ENCODE results near the gene TSPAN16.

TSPAN16 gene, protein sequence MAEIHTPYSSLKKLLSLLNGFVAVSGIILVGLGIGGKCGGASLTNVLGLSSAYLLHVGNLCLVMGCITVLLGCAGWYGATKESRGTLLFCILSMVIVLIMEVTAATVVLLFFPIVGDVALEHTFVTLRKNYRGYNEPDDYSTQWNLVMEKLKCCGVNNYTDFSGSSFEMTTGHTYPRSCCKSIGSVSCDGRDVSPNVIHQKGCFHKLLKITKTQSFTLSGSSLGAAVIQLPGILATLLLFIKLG

DNA sequence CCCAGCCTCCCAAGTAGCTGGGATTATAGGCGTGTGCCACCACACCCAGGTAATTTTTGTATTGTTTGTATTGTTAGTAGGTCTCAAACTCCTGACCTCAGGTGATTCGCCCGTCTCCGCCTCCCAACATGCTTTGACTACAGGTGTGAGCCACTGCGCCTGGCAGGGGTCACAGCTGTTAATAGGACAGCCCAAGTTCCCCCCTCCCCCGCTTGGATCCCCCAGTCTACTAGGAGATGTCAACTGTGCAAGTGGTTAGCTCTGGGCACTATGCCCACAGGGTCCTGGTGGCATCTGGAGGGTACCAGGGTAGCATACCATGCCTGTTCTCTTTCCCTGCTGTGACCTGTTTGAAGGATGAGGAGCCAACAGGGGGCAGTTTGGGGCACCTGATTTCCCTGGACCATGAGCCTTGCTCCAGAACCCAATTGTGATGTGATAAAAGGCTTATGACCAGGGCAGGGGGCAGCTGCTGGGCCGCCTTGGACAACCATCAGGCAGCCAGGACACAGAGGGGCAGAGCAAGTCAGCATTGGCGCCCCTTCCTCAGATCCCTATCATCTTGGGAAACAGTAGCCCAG lies at the start of gene TSPAN16:
TSS of gene TSPAN16 (plus strand) at position 496 of the 581 bp plus-strand sequence. CDS start 138 bp downstream, outside the sequence.
- DNase-seq (ENCODE audit: low read depth): no peak

DNA sequence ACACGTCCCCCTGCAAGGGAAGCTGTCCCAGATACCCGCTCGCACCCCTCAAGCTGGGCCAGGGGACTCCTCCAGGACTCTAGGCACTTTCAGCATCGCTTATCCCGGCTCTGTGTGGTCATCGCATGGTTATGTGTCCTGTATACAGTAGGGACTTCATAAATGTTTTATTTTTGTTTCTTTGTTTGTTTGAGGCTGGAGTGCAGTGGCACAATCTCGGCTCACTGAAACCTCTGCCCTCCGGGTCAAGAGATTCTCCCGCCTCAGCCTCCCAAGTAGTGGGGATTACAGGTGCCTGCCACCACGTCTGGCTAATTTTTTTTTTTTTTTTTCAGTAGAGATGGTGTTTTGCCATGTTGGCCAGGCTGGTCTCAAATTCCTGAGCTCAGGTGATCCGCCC lies 49.0 kb upstream of the TSPAN16 start:
- no peak for DNase-seq (ENCODE audit: low read depth)

DNA sequence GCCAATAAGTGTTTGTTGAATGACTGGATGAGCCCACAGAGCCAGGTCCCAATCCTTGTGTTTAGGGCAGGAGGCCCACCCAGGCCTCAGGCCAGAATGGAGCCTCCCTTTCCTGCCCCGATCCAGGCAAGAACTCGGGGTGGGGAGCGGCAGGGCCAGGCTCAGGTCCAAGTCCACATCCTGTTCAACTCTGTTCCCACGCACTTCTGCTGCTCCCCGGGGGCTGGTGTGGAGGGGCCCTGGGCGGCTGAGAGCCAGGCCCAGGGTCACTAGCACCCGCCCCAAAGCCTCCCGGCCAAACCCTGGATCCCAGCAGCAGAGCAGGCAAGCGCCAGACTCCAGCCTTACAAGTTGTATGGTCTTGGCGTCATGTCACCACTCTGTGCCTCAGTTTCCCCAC lies 48.6 kb upstream of the TSPAN16 start:
- DNase-seq (ENCODE audit: low read depth): no peak

DNA sequence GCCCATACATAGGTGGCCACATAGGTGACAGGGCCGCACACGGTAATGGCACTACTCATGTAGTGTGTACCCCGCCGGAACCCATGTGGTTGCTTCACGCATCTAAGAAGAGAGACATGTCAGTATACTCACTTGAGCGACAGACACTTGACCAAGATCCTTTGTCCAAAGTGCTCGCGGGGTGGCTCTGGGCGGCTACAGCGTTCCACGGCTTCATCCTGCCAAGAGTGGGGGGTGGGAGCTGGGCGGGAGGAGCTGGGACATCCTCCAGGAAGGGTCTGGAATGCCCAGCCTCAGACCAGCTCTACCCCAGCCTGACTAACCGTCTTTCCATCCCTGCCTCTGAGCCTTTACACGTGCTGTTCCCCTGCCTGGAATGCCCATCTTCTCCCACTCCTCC lies 48.0 kb upstream of the TSPAN16 start:
- no peak for DNase-seq (ENCODE audit: low read depth)

DNA sequence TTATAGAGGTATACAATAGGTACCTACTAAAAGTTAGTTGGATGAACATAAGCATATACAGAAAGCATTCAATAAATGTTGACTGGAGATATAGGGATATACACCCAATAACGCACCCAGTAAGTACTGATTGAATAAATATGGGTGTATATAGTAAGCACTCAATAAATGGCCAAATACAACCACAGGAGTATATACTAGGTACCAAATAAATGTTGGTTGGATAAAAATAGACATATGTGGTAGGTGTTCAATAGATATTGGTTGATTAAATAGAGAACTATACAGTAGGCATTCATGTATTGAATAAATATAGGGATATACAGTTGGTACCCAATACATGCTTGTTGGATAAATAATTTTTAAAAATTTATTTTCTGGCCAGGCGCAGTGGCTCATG lies 47.1 kb upstream of the TSPAN16 start:
- DNase-seq (ENCODE audit: low read depth): no peak

DNA sequence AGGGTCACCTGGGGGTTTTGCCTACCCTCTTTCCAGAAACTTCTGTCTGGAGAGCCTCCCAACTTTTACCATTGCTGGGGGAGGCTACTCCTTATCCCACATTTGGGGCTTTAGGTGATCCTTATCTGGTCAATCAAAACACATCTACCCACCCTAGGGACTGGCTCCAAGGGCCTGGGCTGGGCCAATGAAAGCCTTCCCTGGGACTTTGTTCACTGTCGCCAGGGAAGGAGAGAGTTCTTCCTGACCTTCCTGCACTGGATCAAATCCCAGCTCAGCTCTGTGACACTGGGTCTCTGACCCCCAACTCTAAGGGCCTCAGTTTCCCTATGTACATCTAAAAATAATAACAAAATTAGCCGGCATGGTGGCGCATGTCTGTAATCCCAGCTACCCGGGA lies 44.7 kb upstream of the TSPAN16 start:
- DNase-seq (ENCODE audit: low read depth): no peak

DNA sequence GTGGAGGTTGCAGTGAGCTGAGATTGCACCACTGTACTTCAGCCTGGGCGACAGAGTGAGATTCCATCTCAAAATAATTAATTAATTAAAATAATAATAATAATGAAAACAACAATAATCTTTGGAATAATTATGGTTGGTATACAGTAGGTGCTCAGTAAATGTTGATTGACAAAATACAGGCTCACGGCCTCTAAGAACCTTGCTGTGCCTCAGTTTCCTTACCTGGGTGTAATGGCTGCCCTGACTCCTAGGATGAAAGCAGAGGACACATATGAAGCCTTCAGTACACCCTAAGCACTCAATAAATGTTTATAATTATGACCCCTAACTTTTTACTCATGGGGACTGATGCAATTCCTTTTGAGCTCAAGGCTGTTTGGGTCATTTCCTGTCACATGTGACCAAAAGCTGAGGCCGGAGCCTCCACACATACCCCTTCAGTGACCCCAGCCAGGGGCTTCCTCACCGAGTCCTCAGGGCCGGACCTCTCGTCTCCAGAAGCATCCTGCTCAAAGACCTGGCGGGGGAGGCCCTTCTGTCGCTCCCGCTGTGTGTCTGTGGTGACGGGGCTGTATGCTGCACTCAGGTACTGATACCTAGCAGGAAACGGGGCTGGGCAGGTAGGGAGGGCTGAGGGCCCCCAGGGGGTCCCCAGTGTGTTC lies 44.2 kb upstream of the TSPAN16 start:
- DNase-seq (ENCODE audit: low read depth): no peak

DNA sequence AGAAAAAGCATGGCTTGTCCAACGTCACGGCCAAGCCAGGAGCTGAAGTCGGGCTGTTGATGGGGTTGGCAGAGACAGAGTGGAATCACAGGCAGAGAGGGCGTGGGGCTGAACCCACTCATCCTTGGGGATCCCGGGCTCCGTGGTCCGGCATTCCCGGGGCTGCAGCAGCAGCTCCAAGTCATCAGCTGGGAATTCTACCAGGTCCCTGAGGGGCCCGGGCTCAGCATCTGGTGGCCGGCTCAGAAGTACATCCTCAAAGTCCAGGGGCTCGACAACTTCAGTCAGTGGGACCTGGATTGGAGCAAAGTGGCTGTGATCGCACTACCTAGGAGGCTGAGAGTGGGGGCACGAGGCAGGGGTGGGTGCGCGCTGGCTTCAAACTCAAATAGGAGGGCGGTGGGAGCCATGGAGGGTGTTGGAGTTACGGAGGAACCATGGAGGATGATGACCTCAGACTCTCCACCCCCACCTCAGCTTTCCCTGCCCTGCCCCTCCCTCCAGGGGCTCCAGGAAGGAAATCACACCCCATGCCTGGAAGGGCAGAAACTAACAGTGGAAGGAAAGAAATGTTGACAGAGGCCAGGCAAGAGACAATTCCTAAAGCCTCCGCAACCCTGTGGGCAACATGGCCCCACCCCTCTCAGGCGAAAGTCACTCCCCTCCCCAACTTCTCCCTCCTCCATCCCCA lies 43.1 kb upstream of the TSPAN16 start:
- no peak for DNase-seq (ENCODE audit: low read depth)

DNA sequence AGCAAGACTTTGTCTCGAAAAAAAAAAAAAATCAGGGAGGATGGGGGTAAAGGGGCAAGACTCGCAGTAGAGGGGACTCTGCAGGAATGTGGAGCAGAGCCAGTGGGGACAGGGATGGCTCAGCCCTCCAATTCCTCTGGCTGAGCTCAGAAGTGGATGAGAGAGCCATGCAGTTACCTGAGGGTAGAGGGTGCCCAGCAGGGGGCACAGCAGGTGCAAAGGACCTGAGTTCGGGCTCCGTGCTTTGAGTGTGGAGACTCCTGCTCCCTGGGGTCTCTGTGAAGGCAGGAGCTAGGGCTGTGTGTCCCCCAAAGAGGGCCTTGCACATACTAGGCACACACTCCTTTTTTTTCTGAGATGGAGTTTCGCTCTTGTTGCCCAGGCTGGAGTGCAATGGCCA lies 41.3 kb upstream of the TSPAN16 start:
- no peak for DNase-seq (ENCODE audit: low read depth)

DNA sequence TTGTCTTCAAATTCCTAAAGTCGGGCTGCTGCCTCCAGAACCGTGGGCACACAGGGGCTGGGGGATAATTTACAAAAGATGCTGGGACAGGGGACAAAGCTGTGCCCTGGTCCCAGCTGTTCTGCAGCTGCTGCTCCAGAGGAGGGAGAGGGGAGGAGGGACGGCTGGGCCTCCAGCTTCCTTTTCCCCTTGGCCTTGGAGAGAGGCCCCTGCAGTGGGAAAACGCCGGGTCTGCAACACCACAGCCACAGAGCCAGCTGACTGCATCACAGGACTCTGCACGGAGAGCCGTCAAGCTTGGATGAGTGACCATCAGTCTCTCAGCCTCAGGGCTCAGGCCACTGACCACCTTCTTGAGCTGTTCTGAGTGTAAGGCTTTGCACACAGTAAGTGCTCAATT lies 39.8 kb upstream of the TSPAN16 start:
- no peak for DNase-seq (ENCODE audit: low read depth)

DNA sequence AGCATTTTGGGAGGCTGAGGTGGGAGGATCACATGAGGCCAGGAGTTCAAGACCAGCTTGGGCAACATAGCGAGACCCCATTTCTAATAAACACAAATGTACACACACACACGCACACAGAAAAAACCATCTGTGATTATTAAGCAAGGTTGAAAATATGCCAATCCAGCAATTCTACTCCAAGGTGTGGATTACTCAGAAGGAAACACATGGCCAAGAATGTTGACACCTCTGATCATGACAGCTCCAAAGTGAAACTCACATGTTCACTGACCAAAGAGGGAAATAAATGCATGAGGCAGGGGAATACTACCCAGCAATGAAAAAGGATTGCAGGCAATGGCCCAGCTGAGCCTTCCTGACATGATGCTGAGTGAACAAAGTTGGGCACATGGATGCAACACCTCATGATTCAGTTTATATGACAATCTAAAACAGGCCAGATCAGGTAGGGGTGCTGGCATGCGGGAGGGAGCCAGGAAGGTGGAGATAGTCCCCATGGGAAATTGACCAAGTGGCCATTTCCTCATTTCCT lies 38.0 kb upstream of the TSPAN16 start:
- no peak for DNase-seq (ENCODE audit: low read depth)

DNA sequence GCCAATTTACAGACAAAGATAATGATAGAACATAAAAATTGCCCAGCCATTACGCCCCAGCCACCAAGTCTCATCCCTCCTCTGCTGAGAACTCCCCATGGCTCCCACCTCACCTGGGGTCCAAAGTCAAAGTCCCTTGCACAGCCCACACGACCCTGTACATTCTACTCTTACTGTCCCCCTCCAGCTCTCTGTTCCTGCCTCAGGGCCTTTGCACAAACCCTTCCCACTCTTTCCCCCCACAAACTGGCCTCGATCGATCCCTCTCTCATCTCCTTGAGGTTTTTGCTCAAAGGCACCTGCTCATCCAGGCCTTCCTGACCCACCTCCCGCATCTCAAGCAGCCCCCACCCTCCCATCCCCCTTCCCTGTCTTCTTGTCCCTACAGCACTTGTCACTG lies 35.0 kb upstream of the TSPAN16 start:
- DNase-seq (ENCODE audit: low read depth): no peak

DNA sequence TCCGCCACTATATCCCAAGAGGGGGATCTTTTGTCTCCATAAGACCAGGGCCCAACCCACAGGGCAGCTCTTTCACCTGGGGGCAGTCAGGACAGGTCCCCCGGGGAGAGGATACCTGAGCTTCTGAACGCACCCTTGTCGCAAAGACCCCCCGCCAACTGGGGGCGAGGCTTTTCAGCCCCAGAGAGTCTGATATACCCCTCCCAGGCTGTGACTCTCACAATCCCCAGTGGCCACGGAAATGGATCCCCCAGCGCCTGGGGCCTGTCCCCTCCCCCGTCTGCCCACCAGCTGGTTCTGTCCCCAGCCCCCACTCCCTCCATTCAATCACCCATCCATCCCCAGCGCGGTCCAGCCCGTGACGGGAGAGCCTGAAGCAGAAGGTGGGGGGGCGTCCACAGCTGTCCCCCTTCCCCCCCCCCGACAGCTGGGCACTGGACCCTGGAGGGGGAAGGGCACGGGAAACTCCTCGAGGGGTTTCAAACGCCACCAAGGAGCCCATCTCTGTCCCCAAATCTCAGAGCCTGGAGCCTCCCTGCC lies 34.5 kb upstream of the TSPAN16 start:
- DNase-seq (ENCODE audit: low read depth): no peak

DNA sequence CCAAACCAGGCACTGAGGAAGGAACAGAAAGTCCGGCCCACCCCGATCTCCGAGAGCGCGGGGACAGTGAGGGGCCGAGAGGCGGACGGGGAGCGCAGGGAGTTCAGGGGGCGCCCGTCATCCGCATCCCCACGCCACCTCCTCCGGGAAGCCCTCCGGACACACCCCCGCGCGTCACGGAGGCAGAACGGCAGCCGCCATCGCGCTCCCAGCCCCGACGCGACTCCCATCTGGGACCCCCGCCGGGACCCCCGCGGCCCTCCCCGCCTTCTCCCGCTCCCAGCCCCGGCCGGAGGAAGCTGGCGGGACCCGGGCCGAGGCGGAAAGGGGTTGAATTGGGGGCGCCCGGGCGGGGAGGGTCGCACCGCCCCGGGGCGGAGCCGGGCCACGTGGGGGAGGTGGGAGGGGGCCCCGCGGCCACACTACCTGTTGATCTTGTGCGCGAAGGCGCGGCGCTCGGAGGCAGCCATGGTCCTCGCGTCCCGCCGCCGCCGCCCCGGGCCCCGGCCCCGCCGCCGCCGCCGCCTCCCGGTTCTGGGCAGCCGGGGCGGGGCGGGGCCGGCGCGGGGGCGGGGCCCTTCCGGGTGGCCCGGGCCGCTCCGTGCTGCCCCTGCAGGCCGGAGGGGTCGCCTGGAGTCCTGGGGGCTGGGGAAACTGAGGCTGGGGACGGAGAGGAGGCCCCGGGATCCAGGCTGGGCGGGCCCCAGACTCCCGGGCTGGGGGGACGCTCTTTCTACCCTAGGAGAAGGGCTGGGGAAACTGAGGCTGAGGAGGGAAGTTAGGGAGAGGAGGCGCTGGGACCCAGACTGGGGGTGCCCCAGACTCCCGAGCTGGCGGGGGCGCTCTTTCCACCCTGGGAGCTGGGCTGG lies 33.8 kb upstream of the TSPAN16 start, which contains the start of gene DOCK6:
TSS of gene DOCK6 (minus strand) at position 554 of the 869 bp plus-strand sequence. CDS start at position 470, 84 bp downstream.
- DNase-seq (ENCODE audit: low read depth): no peak

DNA sequence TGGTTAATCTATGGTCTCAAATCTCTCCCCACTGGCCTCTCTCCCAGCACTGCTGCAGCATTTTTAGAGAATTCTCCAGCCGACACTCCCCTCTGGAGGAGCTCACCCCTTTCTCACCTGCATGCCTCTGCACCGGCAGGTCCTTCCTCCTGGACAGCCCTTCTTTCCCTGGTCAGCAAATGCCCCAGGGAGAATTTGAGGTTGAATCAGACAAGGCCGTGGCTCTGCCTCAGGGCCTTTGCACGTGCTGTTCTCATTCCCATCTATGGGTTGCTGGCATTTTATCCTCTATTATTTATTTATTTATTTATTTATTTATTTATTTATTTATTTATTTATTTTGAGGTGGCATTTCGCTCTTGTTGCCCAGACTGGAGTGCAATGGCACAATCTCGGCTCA lies 32.2 kb upstream of the TSPAN16 start:
- no peak for DNase-seq (ENCODE audit: low read depth)

DNA sequence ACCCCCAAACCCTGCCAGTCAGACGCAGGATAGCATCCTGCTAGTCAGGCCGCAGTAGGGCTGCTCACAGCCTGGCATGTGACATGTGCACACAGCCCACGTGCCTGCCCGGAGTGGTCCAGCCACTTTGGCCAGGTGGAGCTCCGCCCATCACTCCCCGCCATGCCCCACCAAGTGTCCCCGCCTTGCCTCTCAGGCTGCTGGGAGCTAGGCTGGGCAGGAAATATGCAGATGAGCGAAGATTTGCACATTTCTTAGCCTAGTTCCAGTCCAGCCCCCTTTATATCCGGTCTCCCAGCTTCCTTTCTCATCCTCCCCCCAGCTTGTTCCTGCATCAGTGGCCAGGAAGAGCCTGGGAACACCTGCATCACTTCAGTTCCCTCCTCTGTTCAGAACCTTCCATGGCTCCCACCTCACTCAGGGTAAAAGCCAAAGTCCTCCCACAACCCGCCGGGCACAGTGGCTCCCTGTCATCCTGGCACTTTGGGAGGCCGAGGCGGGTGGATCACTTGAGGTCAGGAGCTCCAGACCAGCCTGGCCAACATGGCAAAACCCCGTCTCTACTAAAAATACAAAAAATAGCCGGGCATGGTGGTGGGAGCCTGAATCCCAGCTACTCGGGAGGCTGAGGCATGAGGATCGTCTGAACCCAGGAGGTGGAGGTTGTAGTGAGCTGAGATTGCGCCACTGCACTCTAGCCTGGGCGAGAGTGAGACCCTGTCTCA lies 31.3 kb upstream of the TSPAN16 start:
- no peak for DNase-seq (ENCODE audit: low read depth)

DNA sequence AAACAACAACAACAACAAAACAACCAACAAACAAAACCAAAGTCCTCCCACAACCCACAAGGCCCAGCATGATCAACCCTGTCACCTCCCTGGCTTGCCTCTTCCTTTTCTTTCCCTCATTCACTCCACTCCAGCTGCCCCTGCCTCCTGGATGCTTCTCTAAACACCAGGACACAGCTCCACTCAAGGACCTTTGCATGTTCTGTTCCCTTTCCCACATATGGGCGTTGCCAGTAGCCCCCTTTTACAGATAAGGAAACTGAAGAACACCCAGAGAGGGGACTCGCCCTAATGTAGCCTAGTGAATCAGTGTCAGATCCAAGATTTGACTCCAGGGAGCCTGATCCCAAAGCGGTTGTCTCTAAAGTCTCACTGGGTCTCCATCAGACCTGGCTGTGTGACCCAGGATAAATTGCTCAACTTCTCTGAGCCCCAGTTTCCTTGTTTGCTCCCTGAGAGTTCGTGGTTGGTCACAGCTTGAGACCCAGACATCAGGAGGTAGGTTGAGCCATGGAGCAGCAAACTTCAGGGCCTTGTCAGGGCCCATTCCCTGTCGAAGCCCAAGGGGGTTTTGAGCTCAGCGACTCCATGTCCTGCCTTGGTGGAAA lies 30.7 kb upstream of the TSPAN16 start:
- DNase-seq (ENCODE audit: low read depth): no peak

DNA sequence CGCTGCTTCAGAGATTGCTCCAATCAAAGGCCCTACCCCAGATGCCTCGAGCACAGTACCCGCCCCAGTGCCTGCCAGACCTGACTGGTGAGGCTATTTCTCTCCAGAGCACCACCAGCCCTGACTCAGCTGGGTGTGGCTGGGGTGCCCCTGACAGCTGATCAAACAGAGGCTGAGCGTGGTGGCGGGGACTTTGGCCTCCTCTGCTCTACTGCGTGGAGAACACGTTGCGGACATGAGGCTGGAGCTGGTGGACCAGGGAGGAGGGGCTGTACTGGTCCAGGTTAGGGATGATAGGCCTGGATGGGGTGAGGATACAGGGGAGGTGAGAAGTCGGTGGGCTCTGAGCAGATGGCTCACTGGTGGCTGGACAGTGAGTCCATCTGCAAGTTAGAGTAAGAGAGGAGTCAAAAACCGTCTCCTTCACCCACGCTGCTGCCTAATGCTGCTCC lies 30.1 kb upstream of the TSPAN16 start:
- no peak for DNase-seq (ENCODE audit: low read depth)

DNA sequence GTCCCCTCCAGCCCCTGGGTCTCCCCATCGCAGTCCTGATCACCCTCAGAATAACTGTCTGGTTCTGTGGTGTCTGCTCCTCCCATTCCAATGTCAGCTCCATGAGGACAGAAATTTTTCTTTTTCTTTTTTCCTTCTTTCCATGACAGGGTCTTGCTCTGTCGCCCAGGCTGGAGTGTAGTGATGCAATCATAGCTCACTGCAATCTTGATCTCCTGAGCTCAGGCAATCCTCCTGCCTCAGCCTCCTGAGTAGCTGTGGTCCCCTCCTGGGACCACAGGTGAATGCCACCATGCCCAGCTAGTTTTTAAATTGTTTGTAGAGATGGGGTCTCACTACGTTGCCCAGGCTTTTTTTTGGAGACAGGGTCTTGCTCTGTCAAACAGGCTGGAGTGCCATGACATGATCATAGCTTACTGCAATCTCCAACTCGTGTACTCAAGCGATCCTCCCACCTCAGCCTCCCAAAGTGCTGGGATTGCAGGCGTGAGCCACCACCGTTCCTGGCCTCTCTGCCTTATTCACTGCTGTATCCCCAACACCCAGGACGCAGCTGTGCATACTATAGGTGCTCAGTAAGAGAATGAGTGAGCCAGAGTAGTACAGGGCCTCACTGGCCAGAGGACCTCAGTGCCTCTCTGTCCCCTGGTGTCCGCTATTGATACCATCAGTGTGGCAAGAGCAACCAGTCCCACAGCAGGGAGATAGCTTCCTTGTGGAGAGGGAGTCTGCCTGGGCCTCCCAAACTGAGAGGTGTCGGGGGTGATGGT lies 28.5 kb upstream of the TSPAN16 start:
- DNase-seq (ENCODE audit: low read depth): no peak

Data from GM04503 (cell line).